ENCODE results near the gene MTG2. TPM values are rescaled to one million over a fixed set of nuclear protein-coding genes. Genes with fewer than 3 reads are reported as not detected.

The MTG2 gene
- total RNA-seq, 2 donors from 2014 or later = 30.4 to 46.7 TPM

GRCh38 chr20:62210496-62210855, 27.6 kb downstream of the MTG2 start:
- DNase-seq = no peak
- Histone ChIP-seq H3K9me3 (no peaks in the 10 kb centered on the region), H3K27ac (no peak overlapping the region), H3K9ac (ENCODE audit: low read depth in 2 of 2, low read length in 2 of 2) (no peak overlapping the region), H3K4me3 (no peak overlapping the region), H3K36me3 (no peaks in the 10 kb centered on the region), H3K4me1 (no peaks in the 10 kb centered on the region), H3K27me3 (peaks cover 14% of the 10 kb centered on the region)
- intact Hi-C loops (cut with DNase I) = no loop called here
- no peak for TF ChIP-seq CTCF (IDR thresholded peaks at IDR 0.05)

GRCh38 chr20:62211216-62211615, 28.4 kb downstream of the MTG2 start:
- no peak overlapping the region for H3K27ac ChIP-seq
- TF ChIP-seq CTCF (IDR thresholded peaks at IDR 0.05) = no peak
- peaks cover 14% of the 10 kb centered on the region for H3K27me3 ChIP-seq
- no peaks in the 10 kb centered on the region for H3K4me1 ChIP-seq
- H3K9me3 ChIP-seq = no peaks in the 10 kb centered on the region
- H3K36me3 ChIP-seq = no peaks in the 10 kb centered on the region
- H3K9ac ChIP-seq (ENCODE audit: low read depth in 2 of 2, low read length in 2 of 2) = no peak overlapping the region
- intact Hi-C loops (cut with DNase I) = no loop called here
- H3K4me3 ChIP-seq = no peak overlapping the region
- DNase-seq = no peak

GRCh38 chr20:62211769-62212288, 29.0 kb downstream of the MTG2 start:
- intact Hi-C loops (cut with DNase I) = no loop called here
- Histone ChIP-seq H3K4me3 (no peak overlapping the region), H3K36me3 (no peaks in the 10 kb centered on the region), H3K9ac (ENCODE audit: low read depth in 2 of 2, low read length in 2 of 2) (no peak overlapping the region), H3K27ac (no peak overlapping the region), H3K4me1 (no peaks in the 10 kb centered on the region), H3K27me3 (peaks cover 18% of the 10 kb centered on the region), H3K9me3 (no peaks in the 10 kb centered on the region)
- TF ChIP-seq CTCF (IDR thresholded peaks at IDR 0.05) = no peak
- DNase-seq = no peak

DNA sequence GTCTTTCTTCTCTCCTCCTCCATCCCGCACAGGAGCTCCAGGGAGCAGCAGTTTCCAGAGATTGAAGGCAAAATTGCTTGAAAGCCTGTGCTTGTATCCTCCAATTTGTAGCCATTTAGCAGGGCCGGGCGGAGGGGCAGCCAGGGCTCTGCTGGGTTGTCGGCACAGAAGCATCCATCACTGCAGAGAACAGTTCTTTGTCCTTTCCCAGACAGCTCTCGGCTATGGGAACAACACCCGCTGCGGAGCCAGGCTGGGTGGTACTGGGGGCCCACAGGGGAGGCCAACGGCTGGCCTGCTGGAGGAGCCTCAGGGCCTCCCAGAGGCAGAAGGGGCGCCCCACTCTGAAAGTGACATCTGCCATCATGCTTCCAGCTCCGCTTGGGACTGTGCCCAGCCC, 29.5 kb downstream of the MTG2 start:
- Histone ChIP-seq H3K27me3 (peaks cover 23% of the 10 kb centered on the region), H3K4me1 (no peaks in the 10 kb centered on the region), H3K36me3 (no peaks in the 10 kb centered on the region), H3K9me3 (no peaks in the 10 kb centered on the region), H3K27ac (no peak overlapping the region), H3K9ac (ENCODE audit: low read depth in 2 of 2, low read length in 2 of 2) (no peak overlapping the region), H3K4me3 (no peak overlapping the region)
- no peak for TF ChIP-seq CTCF (IDR thresholded peaks at IDR 0.05)
- no peak for DNase-seq
- intact Hi-C loops (cut with DNase I) = no loop called here

GRCh38 chr20:62214067-62214466, 31.2 kb downstream of the MTG2 start:
- H3K4me3 ChIP-seq = no peak overlapping the region
- no peaks in the 10 kb centered on the region for H3K4me1 ChIP-seq
- TF ChIP-seq CTCF (IDR thresholded peaks at IDR 0.05) = no peak
- DNase-seq = no peak
- H3K27ac ChIP-seq = no peak overlapping the region
- no peaks in the 10 kb centered on the region for H3K9me3 ChIP-seq
- no peak overlapping the region for H3K9ac ChIP-seq (ENCODE audit: low read depth in 2 of 2, low read length in 2 of 2)
- peaks cover 41% of the 10 kb centered on the region for H3K27me3 ChIP-seq
- intact Hi-C loops (cut with DNase I) = no loop called here
- H3K36me3 ChIP-seq = no peaks in the 10 kb centered on the region
